22Rv1 (cell line): ENCODE measurements around the gene SERPING1.

Source experiments
- H3K27ac ChIP-seq: fragments of 450-650 bp; 2 replicates; pipeline ENCODE4 v1.5.1; 2017
- CTCF ChIP-seq: fragments of 450-650 bp; IDR thresholded peaks from 2 replicates; pipeline ENCODE4 v1.5.1; 2017; ENCODE audit warnings: mild to moderate bottlenecking
- ZFX ChIP-seq: fragments of 450-650 bp; IDR thresholded peaks from 2 replicates; pipeline ENCODE4 v1.6.1; 2017; ENCODE audit warnings: antibody characterized with exemption, borderline replicate concordance

SERPING1 gene

GRCh38 chr11:57637626-57638004, 40.1 kb downstream of the SERPING1 start:
- no peak overlapping the region for H3K27ac ChIP-seq
- TF ChIP-seq ZFX (no peak), CTCF (no peak)

GRCh38 chr11:57638005-57638781, 40.7 kb downstream of the SERPING1 start:
- TF ChIP-seq ZFX (no peak), CTCF (no peak)
- H3K27ac ChIP-seq: no peak overlapping the region

- no peak overlapping the region for H3K27ac ChIP-seq
- TF ChIP-seq ZFX (no peak), CTCF (no peak)
Measured at GRCh38 chr11:57638811-57639320, 41.4 kb downstream of the SERPING1 start.

- no peak for TF ChIP-seq ZFX
- no peak for TF ChIP-seq CTCF
- H3K27ac ChIP-seq: no peak overlapping the region
Measured at GRCh38 chr11:57639321-57640067, 42.0 kb downstream of the SERPING1 start.

- H3K27ac ChIP-seq: no peak overlapping the region
- TF ChIP-seq CTCF (no peak), ZFX (no peak)
Measured at GRCh38 chr11:57640068-57640800, 42.7 kb downstream of the SERPING1 start.

GRCh38 chr11:57641011-57641807, 43.7 kb downstream of the SERPING1 start:
- TF ChIP-seq ZFX: no peak
- TF ChIP-seq CTCF: peak; percentile 73
- no peak overlapping the region for H3K27ac ChIP-seq
